Ovary (tissue), 9 donors: Measurements from ENCODE around the gene TMEM184A. TPM values are rescaled to one million over a fixed set of nuclear protein-coding genes. Genes with fewer than 3 reads are reported as not detected.

Experiments used
- DNase-seq, 5 donors: peaks; one replicate each; pipeline ENCODE4 v3.0.0-alpha.2; 2019 to 2020
- H3K27ac ChIP-seq, 2 donors: fragments of 200-600 bp; one replicate each; pipeline versions ENCODE4 v1.5.1 to v1.8.0; 2019 to 2022
- H3K27me3 ChIP-seq: fragments of 200-600 bp; one replicate; pipeline ENCODE4 v1.8.0; 2022
- H3K36me3 ChIP-seq: fragments of 200-600 bp; sonication (generic); one replicate; pipeline ENCODE4 v1.5.1; 2019
- H3K4me1 ChIP-seq: one replicate; pipeline ENCODE4 v1.8.1; 2013; ENCODE audit warnings: mild to moderate bottlenecking, moderate library complexity; ENCODE audit not compliant: insufficient read depth
- H3K4me3 ChIP-seq: fragments of 200-600 bp; sonication (generic); one replicate; pipeline ENCODE4 v1.5.1; 2017
- H3K9me3 ChIP-seq, 2 donors: fragments of 200-600 bp in 1 of 2; sonication (generic) in 1 of 2; one replicate each; pipeline versions ENCODE4 v1.5.1 to v1.8.1; 2013 to 2019; ENCODE audit warnings: mild to moderate bottlenecking in 1 of 2, moderate library complexity in 1 of 2
- EP300 ChIP-seq: sonication (generic); formaldehyde crosslinking; IDR thresholded peaks from one replicate; pipeline ENCODE4 v1.6.1; 2017; ENCODE audit warnings: antibody characterized with exemption
- POLR2A ChIP-seq: fragments of 450-650 bp; IDR thresholded peaks from one replicate; pipeline ENCODE4 v1.6.1; 2017; ENCODE audit warnings: antibody characterized with exemption, mild to moderate bottlenecking, moderate library complexity
- WGBS, 3 donors: extraction: QIAGEN DNeasy Blood & Tissue Kit in 1 of 3; methylation state at CpG; one replicate each; pipeline versions ENCODE4 v1.1.5 to v1.1.7; 2013 to 2017; 5-methylcytosine and 5-hydroxymethylcytosine counted together
- intact Hi-C, 4 donors: fragments of 100-400 bp; cut with DNase I; formaldehyde crosslinking; loops; one replicate each; pipeline versions ENCODE4 v1.11.0 to v1.15.1; 2022 to 2023
- polyA plus RNA-seq, 2 donors: library from polyadenylated mRNA; stranded (reverse); fragments of 200-250 nt in 1 of 2; fragments of 350-450 nt in 1 of 2; fragmentation: Illumina TruSeq in 1 of 2; extraction: RNeasy Lipid Tissue Mini Kit (QIAGEN cat#74804) in 1 of 2; gene quantifications; one replicate each; pipeline ENCODE4 v1.2.3, GENCODE V29; 2013 to 2014
- total RNA-seq, 7 donors: library from RNA; depleted of rRNA in 2 of 7; stranded (reverse); fragments of >200 nt in 2 of 7; fragmentation: NEBNext Ultra II Directional in 3 of 7; extraction: Animal tissue kit (Norgen Biotek cat#: 25700) in 3 of 7; gene quantifications; one replicate each; pipeline versions ENCODE4 v1.1.0 to v1.2.4, GENCODE V29; 2016 to 2023
- TF ChIP-seq, protein P1 (sequence below), 3 donors: fragments of 450-650 bp in 2 of 3; fragments of 200-600 bp in 1 of 3; IDR thresholded peaks; one replicate each; pipeline versions ENCODE4 v1.5.1 to v1.8.0; 2016 to 2022; ENCODE audit warnings: antibody characterized with exemption in 3 of 3, mild to moderate bottlenecking in 1 of 3
- donor health status: DM: no; HTN: no; CAD: no; lungs with moderate emphysema.
- donor health status: DM: no; HTN: no; CAD: no.
- donor health status: Bipolar disorder and iron deficiency.
- donor health status: DM: yes; HTN: yes; CAD: no.
- donor health status: DM: no; HTN: no; CAD: no.
- donor health status: DM: yes; HTN: yes; CAD: no.

Gene TMEM184A
- total and polyA plus RNA-seq, 9 donors: 0.05 to 8.4 (median 1.6) TPM; not detected in 2

GRCh38 chr7:1492640-1493039, 63.4 kb downstream of the TMEM184A start:
- H3K9me3 ChIP-seq: no peaks in the 10 kb centered on the region
- 80 to 89% (median 87%) methylated on average over 33 of the region's 33 CpGs for WGBS, 3 donors
- H3K4me3 ChIP-seq: no peak overlapping the region
- no peak for TF ChIP-seq POLR2A
- TF ChIP-seq EP300: no peak
- TF ChIP-seq, protein P1, sequence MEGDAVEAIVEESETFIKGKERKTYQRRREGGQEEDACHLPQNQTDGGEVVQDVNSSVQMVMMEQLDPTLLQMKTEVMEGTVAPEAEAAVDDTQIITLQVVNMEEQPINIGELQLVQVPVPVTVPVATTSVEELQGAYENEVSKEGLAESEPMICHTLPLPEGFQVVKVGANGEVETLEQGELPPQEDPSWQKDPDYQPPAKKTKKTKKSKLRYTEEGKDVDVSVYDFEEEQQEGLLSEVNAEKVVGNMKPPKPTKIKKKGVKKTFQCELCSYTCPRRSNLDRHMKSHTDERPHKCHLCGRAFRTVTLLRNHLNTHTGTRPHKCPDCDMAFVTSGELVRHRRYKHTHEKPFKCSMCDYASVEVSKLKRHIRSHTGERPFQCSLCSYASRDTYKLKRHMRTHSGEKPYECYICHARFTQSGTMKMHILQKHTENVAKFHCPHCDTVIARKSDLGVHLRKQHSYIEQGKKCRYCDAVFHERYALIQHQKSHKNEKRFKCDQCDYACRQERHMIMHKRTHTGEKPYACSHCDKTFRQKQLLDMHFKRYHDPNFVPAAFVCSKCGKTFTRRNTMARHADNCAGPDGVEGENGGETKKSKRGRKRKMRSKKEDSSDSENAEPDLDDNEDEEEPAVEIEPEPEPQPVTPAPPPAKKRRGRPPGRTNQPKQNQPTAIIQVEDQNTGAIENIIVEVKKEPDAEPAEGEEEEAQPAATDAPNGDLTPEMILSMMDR (IDR thresholded peaks at IDR 0.05): no peak
- H3K27me3 ChIP-seq: no peaks in the 10 kb centered on the region
- H3K27ac ChIP-seq: no peak overlapping the region
- no peaks in the 10 kb centered on the region for H3K4me1 ChIP-seq
- no peaks in the 10 kb centered on the region for H3K36me3 ChIP-seq
- no peak for DNase-seq
- intact Hi-C loops: no loop called here

Other genes starting within 250 kb of the TMEM184A start
- 10 to 100 TPM in 2 of 7 donors, 1 to 10 TPM in 5; 3.8 to 13.4 (median 7.9) TPM for gene MICALL2, start 96.7 kb downstream of the TMEM184A start, total RNA-seq
- gene MICALL2, start 96.7 kb downstream of the TMEM184A start, polyA plus RNA-seq: 1 to 10 TPM in 1 of 2 donors, under 1 TPM in 1; 0.95 to 5.5 TPM
- gene INTS1, start 51.8 kb downstream of the TMEM184A start, total RNA-seq: 10 to 100 TPM; 28.5 to 80.5 (median 70.6) TPM
- gene INTS1, start 51.8 kb downstream of the TMEM184A start, polyA plus RNA-seq: 10 to 100 TPM in 1 of 2 donors, 1 to 10 TPM in 1; 1.9 to 48.7 TPM
- gene MAFK, start 25.5 kb downstream of the TMEM184A start, total RNA-seq: 10 to 100 TPM; 10.5 to 42.0 (median 18.7) TPM
- gene MAFK, start 25.5 kb downstream of the TMEM184A start, polyA plus RNA-seq: 10 to 100 TPM in 1 of 2 donors, 1 to 10 TPM in 1; 1.8 to 22.9 TPM
- gene PSMG3, start 13.8 kb upstream of the TMEM184A start, total RNA-seq: 10 to 100 TPM; 15.6 to 34.5 (median 18.6) TPM
- 10 to 100 TPM; 12.7 to 29.9 TPM for gene PSMG3, start 13.8 kb upstream of the TMEM184A start, polyA plus RNA-seq
- gene ELFN1, start 114.1 kb upstream of the TMEM184A start, total RNA-seq: 1 to 10 TPM in 2 of 7 donors, under 1 TPM in 5; 0.25 to 1.5 (median 0.78) TPM
- under 1 TPM; 0.05 to 0.46 TPM for gene ELFN1, start 114.1 kb upstream of the TMEM184A start, polyA plus RNA-seq